Islet precursor cell (in vitro differentiated cells): ENCODE results near the gene ASPHD1.

Source experiments
- DNase-seq: peaks from one replicate; pipeline ENCODE4 v3.0.0-alpha.2; 2018

The ASPHD1 gene

GRCh38 chr16:29943846-29944799 is 43.8 kb downstream of the ASPHD1 start:
- DNase-seq = peak; percentile 99

DNA sequence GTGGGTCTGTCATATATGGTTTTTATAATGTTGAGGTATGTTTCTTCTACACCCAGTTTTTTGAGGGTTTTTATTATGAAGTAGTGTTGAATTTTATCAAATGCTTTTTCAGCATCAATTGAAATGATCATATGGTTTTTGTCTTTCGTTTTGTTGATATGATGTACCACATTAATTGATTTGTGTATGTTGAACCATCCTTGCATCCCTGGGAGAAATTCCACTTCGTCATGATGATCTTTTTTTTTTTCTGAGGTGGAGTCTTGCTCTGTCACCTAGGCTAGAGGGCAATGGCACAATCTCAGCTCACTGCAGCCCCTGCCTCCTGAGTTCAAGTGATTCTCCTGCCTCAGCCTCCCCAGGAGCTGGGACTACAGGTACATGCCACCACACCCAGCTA is 47.6 kb downstream of the ASPHD1 start:
- no peak for DNase-seq

GRCh38 chr16:29950806-29951461 is 50.6 kb downstream of the ASPHD1 start:
- no peak for DNase-seq

- no peak for DNase-seq
These were observed 51.5 kb downstream of the ASPHD1 start for GRCh38 chr16:29951625-29952365.
